Effector memory CD8-positive, alpha-beta T cell (primary cell): ENCODE results near the gene CFAP43.

Experiments used
- ATAC-seq: fragments of 150-1000 bp; cut with Tn5 transposase; replicated peaks from 2 replicates; pipeline ENCODE4 v1.10.0; 2021; ENCODE audit warnings: mild to moderate bottlenecking, moderate library complexity
- DNase-seq, 3 experiments: peaks; one replicate each; pipeline ENCODE4 v3.0.0; 2021
- H3K27ac Mint-ChIP-seq, 2 donors: one replicate each; pipeline ENCODE4 v1.8.0; 2022; ENCODE audit warnings: mild to moderate bottlenecking in 2 of 2, mixed read lengths in 2 of 2, moderate library complexity in 2 of 2
- H3K27me3 Mint-ChIP-seq, 2 donors: one replicate each; pipeline ENCODE4 v1.8.0; 2022; ENCODE audit warnings: mixed read lengths in 2 of 2
- H3K36me3 Mint-ChIP-seq: one replicate; pipeline ENCODE4 v1.8.0; 2022; ENCODE audit warnings: mild to moderate bottlenecking, moderate library complexity, mixed read lengths; ENCODE audit not compliant: insufficient read depth
- H3K4me1 Mint-ChIP-seq, 2 donors: one replicate each; pipeline ENCODE4 v1.8.0; 2022; ENCODE audit warnings: low read depth in 2 of 2, mixed read lengths in 2 of 2
- H3K4me3 Mint-ChIP-seq, 2 donors: one replicate each; pipeline ENCODE4 v1.8.0; 2022; ENCODE audit warnings: mild to moderate bottlenecking in 2 of 2, mixed read lengths in 2 of 2, moderate library complexity in 2 of 2
- H3K9me3 Mint-ChIP-seq, 2 donors: one replicate each; pipeline ENCODE4 v1.8.0; 2022; ENCODE audit warnings: mixed read lengths in 2 of 2

Gene CFAP43

DNA sequence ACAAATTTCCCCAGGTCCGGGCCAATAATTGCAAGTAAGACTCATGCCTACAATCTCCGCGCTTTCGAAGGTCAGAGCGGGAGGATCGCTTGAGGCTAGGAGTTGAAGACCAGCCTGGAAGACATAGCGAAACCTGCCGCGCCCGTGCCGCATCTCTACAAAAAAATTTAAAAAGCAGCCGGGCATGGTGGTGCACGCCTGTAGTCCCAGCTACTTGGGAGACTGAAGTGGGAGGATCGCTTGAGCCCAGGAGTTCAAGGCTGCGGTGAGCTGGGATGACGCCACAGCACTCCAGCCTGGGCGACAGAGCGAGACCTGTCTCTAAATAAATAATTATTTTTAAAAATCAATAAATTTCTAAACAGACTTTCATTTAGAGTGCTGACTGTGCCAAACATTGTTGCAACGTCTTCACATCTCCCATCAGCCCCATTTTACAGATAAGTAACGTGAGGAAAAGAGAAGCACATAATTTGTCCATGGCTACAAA, 494 bp upstream of the CFAP43 start:
- Mint-ChIP-seq H3K4me1 (peaks cover 0 to 12% of the 10 kb centered on the region in 2 donors), H3K36me3 (peaks cover 20% of the 10 kb centered on the region), H3K4me3 (peak overlapping the region; percentile 77 to 83), H3K27ac (peak overlapping the region; percentile 90), H3K27me3 (peaks cover 44 to 48% of the 10 kb centered on the region in 2 donors), H3K9me3 (no peaks in the 10 kb centered on the region)
- no peak for DNase-seq
- ATAC-seq = peak; percentile 3

DNA sequence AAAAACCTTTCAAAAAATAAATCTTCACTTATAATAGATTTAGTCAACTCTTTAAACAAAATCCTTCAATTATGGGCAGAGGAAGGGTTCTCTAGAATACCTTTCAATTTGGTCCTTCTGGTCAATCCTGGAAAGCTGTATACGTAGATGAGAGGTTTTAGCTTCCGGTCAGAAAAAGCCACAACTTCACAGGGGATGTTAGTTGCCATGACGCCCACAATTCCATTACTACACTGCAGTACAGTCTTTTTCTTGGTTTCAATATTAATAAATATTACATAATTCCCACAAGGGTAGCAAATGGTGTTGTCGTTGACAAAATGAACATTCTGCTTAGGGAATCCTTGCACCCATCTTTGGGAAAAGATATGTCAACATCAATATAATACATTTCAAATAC, 1.7 kb downstream of the CFAP43 start:
- DNase-seq (no peak), ATAC-seq (no peak)
- H3K4me3 Mint-ChIP-seq = no peak overlapping the region
- H3K9me3 Mint-ChIP-seq = no peaks in the 10 kb centered on the region
- H3K36me3 Mint-ChIP-seq = peaks cover 20% of the 10 kb centered on the region
- H3K27me3 Mint-ChIP-seq = peaks cover 22 to 34% of the 10 kb centered on the region in 2 donors
- no peak overlapping the region for H3K27ac Mint-ChIP-seq
- peaks cover 0 to 12% of the 10 kb centered on the region in 2 donors for H3K4me1 Mint-ChIP-seq

DNA sequence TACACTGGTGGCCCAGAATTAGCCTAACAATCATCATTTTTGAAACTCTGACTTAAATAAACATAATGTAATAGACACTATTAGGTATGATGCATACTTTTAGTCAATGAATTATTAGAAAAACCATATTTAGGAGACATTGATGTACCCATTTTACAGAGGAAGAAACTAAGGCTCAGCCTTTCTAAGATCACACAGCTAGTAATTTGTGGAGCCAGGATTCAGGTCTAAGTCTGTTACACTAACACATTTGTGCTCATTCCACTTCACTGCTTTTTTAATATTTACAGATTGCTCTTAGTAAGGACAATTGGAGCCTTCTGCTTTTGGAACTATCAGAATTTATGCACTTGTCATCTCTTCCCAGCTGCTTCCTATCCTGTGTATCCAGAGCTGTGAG, 8.9 kb downstream of the CFAP43 start:
- no peak overlapping the region for H3K4me3 Mint-ChIP-seq
- ATAC-seq (no peak), DNase-seq (no peak)
- H3K27ac Mint-ChIP-seq = no peak overlapping the region
- H3K4me1 Mint-ChIP-seq = no peaks in the 10 kb centered on the region
- no peaks in the 10 kb centered on the region for H3K9me3 Mint-ChIP-seq
- H3K36me3 Mint-ChIP-seq = no peaks in the 10 kb centered on the region
- peaks cover 28 to 29% of the 10 kb centered on the region in 2 donors for H3K27me3 Mint-ChIP-seq

DNA sequence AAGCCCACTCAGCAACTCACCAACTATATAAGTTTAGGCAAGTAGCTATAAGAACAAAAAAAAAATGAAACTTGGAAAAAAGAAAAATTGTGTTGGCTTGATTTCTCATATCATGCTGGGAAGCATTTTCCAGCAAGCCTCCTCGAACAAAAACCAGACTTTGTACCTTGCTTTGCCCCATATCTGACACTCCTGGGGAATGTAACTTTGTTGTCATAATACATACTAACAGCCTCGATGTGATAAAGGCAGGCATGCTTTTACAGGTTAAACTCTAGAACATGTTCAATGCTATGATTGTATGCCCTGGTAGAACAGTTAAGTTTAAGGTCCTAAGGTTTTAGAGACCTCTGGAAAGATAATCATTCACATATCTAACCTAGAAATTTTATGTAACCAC, 11.6 kb downstream of the CFAP43 start:
- DNase-seq = no peak
- ATAC-seq = no peak
- Mint-ChIP-seq H3K27ac (no peak overlapping the region), H3K9me3 (no peaks in the 10 kb centered on the region), H3K4me1 (no peaks in the 10 kb centered on the region), H3K4me3 (no peak overlapping the region), H3K36me3 (no peaks in the 10 kb centered on the region), H3K27me3 (peaks cover 25 to 29% of the 10 kb centered on the region in 2 donors)

DNA sequence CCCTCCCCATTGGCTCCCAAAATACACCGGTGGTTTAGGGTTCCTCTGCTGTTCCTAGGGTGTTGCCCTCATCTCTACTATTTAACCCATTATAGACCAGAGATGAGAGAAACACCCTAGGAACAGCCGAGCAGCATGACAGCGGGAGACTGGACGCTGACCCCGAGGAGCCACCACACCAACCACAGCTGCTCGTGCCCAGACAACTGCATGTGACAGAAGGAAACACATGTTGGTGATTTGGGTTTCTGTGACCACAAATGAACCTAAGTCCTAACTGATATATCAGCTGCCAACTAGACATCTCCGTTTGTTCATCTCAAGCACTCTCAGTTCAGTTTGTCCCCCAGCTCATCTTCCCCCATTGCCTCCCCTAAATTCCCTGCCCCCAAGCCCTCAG, 13.4 kb downstream of the CFAP43 start:
- DNase-seq (no peak), ATAC-seq (no peak)
- Mint-ChIP-seq H3K4me3 (no peak overlapping the region), H3K4me1 (no peaks in the 10 kb centered on the region), H3K27ac (no peak overlapping the region), H3K36me3 (no peaks in the 10 kb centered on the region), H3K27me3 (peaks cover 22 to 29% of the 10 kb centered on the region in 2 donors), H3K9me3 (no peaks in the 10 kb centered on the region)

DNA sequence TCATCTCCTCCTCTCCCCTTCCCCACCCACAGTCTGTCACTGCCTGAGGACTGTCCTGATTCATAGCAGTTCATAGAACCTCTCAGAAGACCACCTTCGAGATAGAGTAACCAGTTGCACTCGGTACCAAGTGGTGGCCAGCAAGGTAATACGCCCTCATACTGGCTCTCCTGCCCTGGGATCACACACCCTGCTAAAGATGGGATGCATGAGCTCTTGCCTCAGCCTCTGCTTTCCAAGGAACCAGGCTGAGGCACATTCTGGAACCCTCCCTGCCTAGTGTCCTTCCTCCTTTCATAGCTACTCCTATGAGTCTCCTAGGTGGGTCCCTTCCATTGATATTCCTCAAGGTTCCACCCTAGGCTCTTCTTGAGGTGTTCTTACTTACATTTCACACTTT, 15.5 kb downstream of the CFAP43 start:
- Mint-ChIP-seq H3K27me3 (peaks cover 22 to 24% of the 10 kb centered on the region in 2 donors), H3K4me3 (no peak overlapping the region), H3K9me3 (no peaks in the 10 kb centered on the region), H3K27ac (no peak overlapping the region), H3K4me1 (no peaks in the 10 kb centered on the region), H3K36me3 (no peaks in the 10 kb centered on the region)
- ATAC-seq (no peak), DNase-seq (no peak)

DNA sequence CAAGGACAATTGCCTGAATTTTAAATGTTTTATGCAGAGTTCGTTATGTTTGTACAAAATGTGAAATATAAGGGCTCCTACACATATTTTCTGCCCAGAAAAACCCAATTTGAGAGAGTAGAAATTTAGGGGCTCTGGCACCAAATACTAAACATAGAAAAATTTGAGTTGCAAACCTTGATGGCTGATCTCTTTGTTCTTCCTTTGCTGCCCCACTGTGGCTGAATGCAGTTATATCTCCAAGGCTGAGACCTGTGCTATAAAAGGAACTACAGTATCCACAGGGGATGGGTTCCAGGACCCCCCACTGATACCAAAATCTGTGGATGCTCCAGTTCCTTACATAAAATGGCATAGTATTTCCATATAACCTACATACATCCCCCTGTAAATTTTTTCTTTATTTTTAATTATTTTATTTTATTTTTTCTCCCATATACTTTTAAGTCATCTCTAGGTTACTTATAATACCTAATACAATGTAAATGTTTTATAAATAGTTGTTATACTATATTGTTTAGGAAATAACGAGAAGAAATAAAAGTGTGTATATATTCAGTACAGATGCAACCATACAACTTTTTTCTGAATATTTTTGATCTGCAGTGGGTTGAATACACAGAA, 22.5 kb downstream of the CFAP43 start:
- H3K27ac Mint-ChIP-seq = no peak overlapping the region
- peak; percentile 13 to 22 (median 20) for DNase-seq
- H3K36me3 Mint-ChIP-seq = no peaks in the 10 kb centered on the region
- H3K4me1 Mint-ChIP-seq = no peaks in the 10 kb centered on the region
- no peak overlapping the region for H3K4me3 Mint-ChIP-seq
- ATAC-seq = peak; percentile 54
- H3K9me3 Mint-ChIP-seq = no peaks in the 10 kb centered on the region
- H3K27me3 Mint-ChIP-seq = peaks cover 35 to 48% of the 10 kb centered on the region in 2 donors

DNA sequence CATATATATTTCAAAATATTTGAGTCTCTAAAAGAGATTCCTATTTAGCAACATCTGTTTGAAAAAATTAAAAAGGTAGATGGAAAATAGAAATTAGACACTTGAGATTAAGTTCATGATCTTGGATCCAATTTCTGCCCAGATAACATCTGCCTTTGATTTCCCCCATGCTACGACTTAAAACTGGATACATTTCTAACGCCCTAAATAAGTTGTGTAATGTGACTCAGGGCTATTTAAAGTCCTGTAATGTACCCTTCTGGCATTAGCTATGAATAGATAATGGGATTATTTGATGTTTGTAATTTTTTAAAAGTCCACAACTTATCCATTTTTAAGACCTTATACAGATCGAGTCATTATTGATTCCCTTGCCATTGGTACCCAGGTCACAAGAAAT, 23.4 kb downstream of the CFAP43 start:
- no peaks in the 10 kb centered on the region for H3K9me3 Mint-ChIP-seq
- H3K27ac Mint-ChIP-seq = no peak overlapping the region
- no peak for DNase-seq
- no peak for ATAC-seq
- peaks cover 45 to 58% of the 10 kb centered on the region in 2 donors for H3K27me3 Mint-ChIP-seq
- H3K4me1 Mint-ChIP-seq = no peaks in the 10 kb centered on the region
- H3K36me3 Mint-ChIP-seq = no peaks in the 10 kb centered on the region
- H3K4me3 Mint-ChIP-seq = no peak overlapping the region

DNA sequence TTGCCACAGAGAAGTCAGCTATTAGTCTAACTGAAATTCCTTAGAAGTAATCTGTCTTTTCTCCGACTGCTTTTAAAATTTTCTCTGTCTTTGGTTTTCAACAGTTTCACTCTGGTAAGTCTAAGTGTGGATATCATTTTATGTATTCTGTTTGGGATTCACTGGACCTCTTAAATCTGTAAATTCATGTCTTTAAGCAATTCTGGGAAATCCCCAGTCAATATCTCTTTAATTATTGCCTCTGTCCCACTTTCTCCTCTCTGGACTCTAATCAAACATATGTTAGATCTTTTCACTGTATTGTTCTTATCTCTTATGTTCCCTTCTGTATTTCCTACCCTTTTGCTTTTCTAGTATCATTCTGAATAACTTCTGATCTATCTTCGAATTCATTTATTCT, 29.9 kb downstream of the CFAP43 start:
- no peaks in the 10 kb centered on the region for H3K9me3 Mint-ChIP-seq

DNA sequence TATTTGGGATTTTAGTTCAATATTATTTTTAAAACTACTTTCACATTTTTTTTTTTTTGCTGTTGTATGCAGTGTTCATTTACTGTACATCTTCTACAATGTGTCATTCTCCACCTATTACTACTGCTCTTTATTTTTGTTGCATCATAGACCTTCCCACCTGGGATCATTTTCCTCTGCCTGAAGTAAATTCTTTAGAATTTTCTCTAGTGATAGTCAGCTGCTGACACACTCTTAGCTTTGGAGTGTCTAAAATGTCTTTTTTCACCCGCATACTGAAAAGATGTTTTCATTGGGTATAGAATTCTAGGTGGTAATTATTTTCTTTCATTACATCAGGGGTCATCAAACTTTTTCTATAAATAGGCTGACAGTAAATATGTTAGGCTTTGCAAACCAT, 30.5 kb downstream of the CFAP43 start:
- ATAC-seq = no peak
- no peak overlapping the region for H3K4me3 Mint-ChIP-seq

More for the DNA sequence above, 29.9 kb downstream of the CFAP43 start:
- no peak overlapping the region for H3K4me3 Mint-ChIP-seq
- H3K36me3 Mint-ChIP-seq = no peaks in the 10 kb centered on the region
- DNase-seq (no peak), ATAC-seq (no peak)
- H3K27ac Mint-ChIP-seq = no peak overlapping the region
- H3K27me3 Mint-ChIP-seq = peaks cover 21 to 30% of the 10 kb centered on the region in 2 donors
- no peaks in the 10 kb centered on the region for H3K4me1 Mint-ChIP-seq

DNA sequence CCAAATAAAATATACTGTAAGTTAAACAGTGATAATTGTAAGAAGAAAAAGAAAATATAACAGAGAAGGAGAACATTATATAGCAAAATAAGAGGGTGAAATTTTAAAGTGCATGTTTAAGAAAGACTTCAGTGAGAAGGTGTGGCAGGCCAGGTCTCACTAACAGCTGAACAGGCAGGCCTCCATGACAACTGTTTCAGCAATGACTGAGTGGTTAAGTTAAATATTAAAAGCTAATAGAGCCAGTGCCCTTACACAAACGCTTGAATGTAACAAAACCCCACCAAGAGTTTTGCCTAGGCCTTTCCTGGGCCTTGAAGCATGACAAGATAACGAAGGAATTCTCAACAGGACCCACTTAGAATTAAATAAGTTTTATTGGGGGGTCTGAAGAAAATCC, 32.6 kb downstream of the CFAP43 start:
- ATAC-seq (no peak), DNase-seq (no peak)
- Mint-ChIP-seq H3K27ac (no peak overlapping the region), H3K9me3 (no peaks in the 10 kb centered on the region), H3K4me3 (no peak overlapping the region), H3K4me1 (no peaks in the 10 kb centered on the region), H3K36me3 (no peaks in the 10 kb centered on the region), H3K27me3 (peaks cover 26 to 27% of the 10 kb centered on the region in 2 donors)

More for the DNA sequence above, 30.5 kb downstream of the CFAP43 start:
- no peak for DNase-seq
- no peaks in the 10 kb centered on the region for H3K9me3 Mint-ChIP-seq
- peaks cover 23 to 25% of the 10 kb centered on the region in 2 donors for H3K27me3 Mint-ChIP-seq
- H3K4me1 Mint-ChIP-seq = no peaks in the 10 kb centered on the region
- no peak overlapping the region for H3K27ac Mint-ChIP-seq
- no peaks in the 10 kb centered on the region for H3K36me3 Mint-ChIP-seq

DNA sequence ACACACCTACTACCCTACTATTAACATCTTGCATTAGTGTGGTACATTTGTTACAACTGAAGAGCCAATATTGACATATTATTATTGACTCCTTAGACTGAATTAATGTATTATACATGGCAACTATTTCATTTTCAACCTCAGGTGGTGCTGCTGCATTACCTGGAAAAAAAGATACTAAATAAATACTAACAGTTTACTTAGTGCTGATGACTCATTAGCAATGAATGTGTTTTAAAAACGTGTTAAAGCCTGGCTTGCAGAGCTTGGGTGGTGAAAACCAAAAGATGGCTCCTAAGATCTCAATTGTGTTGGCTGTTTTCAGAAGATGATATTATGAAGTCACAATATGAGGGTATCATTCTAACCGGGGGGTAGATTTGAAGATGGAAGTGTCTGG, 34.8 kb downstream of the CFAP43 start:
- Mint-ChIP-seq H3K36me3 (no peaks in the 10 kb centered on the region), H3K4me3 (no peak overlapping the region), H3K4me1 (no peaks in the 10 kb centered on the region), H3K27me3 (peaks cover 26 to 31% of the 10 kb centered on the region in 2 donors), H3K9me3 (no peaks in the 10 kb centered on the region), H3K27ac (no peak overlapping the region)
- ATAC-seq (no peak), DNase-seq (no peak)

DNA sequence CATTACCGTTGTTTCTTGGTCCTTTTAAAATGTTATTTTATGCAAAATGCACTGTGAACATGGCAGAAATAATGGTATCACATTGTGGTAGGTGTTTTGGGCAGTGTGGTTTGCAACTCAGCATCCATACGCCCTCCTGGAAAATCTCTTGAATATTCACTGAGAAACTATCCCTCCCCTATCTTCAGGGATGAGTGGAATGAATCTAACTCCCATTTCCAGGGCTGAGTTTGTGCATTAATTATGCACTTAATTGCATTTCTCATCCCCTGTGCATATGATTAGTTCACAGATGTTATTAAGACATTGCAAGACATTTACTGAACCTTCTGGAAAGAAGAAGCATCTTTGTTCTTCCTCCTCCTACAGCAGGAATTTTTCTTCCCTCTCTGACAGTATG, 36.5 kb downstream of the CFAP43 start:
- Mint-ChIP-seq H3K4me1 (no peaks in the 10 kb centered on the region), H3K9me3 (no peaks in the 10 kb centered on the region), H3K27me3 (peaks cover 33 to 34% of the 10 kb centered on the region in 2 donors), H3K4me3 (no peak overlapping the region), H3K36me3 (no peaks in the 10 kb centered on the region), H3K27ac (no peak overlapping the region)
- no peak for DNase-seq
- no peak for ATAC-seq

DNA sequence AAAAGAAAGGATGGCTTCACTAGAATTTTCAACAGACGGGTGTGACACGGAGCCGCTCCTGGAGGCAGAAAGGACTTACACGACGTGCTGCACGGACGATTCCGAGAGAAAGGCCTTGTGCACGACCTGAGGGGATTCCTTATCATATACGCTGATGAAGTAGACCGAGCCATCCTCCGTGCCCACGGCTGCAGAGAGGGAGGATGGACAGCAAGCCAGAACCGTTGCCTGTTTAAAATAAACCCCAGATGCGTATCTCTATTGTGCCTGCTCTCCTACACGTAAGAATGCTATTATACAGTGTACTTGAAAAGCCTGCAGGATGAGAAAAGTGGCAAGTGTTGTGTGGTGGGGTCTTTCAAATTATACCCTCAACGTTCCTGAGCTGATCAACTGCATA, 38.4 kb downstream of the CFAP43 start:
- H3K4me3 Mint-ChIP-seq = no peak overlapping the region
- no peaks in the 10 kb centered on the region for H3K9me3 Mint-ChIP-seq
- peaks cover 41 to 48% of the 10 kb centered on the region in 2 donors for H3K27me3 Mint-ChIP-seq
- no peak for DNase-seq
- H3K27ac Mint-ChIP-seq = no peak overlapping the region
- H3K4me1 Mint-ChIP-seq = no peaks in the 10 kb centered on the region
- no peak for ATAC-seq
- no peaks in the 10 kb centered on the region for H3K36me3 Mint-ChIP-seq
